ENCODE results near the gene CLDN24.

DNA sequence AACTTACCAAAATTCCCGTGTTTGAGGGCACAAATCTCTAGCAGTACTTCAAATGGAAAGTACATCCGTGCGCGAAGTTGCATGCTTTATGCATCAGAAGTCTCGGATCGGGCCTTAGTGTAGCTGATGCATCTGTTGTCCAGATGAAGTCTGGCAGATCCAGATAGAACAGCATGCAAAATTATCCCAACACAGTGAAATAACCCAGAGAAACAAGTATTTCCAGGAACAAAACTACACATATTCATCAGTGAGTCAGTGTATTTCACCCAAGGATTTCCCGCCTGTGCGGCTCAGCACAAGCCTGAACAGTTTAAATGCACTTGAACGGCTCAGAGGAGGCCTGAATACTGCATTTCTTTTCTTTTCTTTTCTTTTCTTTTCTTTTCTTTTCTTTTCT, 27.4 kb upstream of the CLDN24 start:
- no peak for TF ChIP-seq CTCF (IDR thresholded peaks at IDR 0.05; ENCODE audit: insufficient read depth, low read length)
- no peak for TF ChIP-seq POLR2AphosphoS5 (IDR thresholded peaks at IDR 0.05; ENCODE audit: low read depth)
